ENCODE measurements around the gene CIAPIN1.

DNA sequence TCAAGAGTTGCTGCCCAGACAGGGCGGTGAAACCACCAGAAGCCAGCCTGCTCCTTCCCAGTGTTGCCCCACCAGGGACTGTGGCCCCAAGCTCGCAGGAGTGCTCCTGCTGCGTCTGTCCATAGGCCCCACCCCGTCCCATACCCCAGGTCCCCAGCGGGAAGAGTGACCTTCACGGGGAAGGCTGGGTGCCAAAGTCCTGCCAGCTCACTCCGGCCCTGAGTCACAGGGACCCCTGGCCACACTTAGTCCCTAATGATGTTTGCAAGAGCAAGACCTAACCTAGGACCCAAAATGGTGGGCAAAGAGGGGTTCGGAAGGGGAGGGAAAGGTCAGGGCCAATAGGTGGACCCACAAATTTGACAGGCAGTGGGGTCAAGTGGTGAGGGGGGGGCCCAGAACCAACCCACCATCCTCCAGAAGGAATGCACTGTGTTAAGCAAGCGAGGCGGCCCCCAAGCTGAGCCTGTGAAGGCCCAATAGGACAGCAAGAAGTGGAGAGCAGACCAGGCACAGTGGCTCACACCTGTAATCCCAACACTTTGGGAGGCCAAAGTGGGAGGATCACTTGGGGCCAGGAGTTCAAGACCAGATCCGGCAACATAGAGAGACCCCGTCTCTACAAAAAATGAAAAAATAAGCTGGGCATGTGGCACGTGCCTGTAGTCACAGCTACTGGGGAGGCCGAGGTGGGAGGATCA lies 35.8 kb upstream of the CIAPIN1 start:
- TF ChIP-seq POLR2A (IDR thresholded peaks at IDR 0.05), result no peak
- TF ChIP-seq, protein P1, sequence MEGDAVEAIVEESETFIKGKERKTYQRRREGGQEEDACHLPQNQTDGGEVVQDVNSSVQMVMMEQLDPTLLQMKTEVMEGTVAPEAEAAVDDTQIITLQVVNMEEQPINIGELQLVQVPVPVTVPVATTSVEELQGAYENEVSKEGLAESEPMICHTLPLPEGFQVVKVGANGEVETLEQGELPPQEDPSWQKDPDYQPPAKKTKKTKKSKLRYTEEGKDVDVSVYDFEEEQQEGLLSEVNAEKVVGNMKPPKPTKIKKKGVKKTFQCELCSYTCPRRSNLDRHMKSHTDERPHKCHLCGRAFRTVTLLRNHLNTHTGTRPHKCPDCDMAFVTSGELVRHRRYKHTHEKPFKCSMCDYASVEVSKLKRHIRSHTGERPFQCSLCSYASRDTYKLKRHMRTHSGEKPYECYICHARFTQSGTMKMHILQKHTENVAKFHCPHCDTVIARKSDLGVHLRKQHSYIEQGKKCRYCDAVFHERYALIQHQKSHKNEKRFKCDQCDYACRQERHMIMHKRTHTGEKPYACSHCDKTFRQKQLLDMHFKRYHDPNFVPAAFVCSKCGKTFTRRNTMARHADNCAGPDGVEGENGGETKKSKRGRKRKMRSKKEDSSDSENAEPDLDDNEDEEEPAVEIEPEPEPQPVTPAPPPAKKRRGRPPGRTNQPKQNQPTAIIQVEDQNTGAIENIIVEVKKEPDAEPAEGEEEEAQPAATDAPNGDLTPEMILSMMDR (IDR thresholded peaks at IDR 0.05), result no peak
